Activated effector memory CD4-positive, alpha-beta T cell treated with anti-CD3 and anti-CD28 coated beads, Interleukin-2, amount 50 U/mL, for 16 hours (primary cell): ENCODE measurements around the gene FOXP1.

Source experiments
- DNase-seq: peaks from one replicate; pipeline ENCODE4 v3.0.0-alpha.2; 2020

The FOXP1 gene

GRCh38 chr3:71250026-71250425 lies 333.5 kb downstream of the FOXP1 start:
- no peak for DNase-seq

- DNase-seq = no peak
These were observed 335.6 kb downstream of the FOXP1 start for GRCh38 chr3:71247958-71248335.

GRCh38 chr3:71247221-71247957 lies 336.1 kb downstream of the FOXP1 start:
- DNase-seq = no peak

- no peak for DNase-seq
These were observed 337.3 kb downstream of the FOXP1 start for GRCh38 chr3:71245971-71246880.

GRCh38 chr3:71244826-71245488 lies 338.6 kb downstream of the FOXP1 start:
- no peak for DNase-seq

GRCh38 chr3:71244153-71244825 lies 339.2 kb downstream of the FOXP1 start:
- no peak for DNase-seq

GRCh38 chr3:71243229-71243628 lies 340.3 kb downstream of the FOXP1 start:
- DNase-seq = no peak

GRCh38 chr3:71241981-71242560 lies 341.5 kb downstream of the FOXP1 start:
- DNase-seq = no peak

GRCh38 chr3:71241246-71241901 lies 342.2 kb downstream of the FOXP1 start:
- no peak for DNase-seq

- no peak for DNase-seq
These were observed 343.5 kb downstream of the FOXP1 start for GRCh38 chr3:71240034-71240433.

- no peak for DNase-seq
These were observed 345.2 kb downstream of the FOXP1 start for GRCh38 chr3:71238355-71238757.

GRCh38 chr3:71237672-71238071 lies 345.9 kb downstream of the FOXP1 start:
- no peak for DNase-seq

GRCh38 chr3:71235846-71236245 lies 347.7 kb downstream of the FOXP1 start:
- no peak for DNase-seq

GRCh38 chr3:71232895-71233294 lies 350.6 kb downstream of the FOXP1 start:
- DNase-seq = no peak

- no peak for DNase-seq
These were observed 351.3 kb downstream of the FOXP1 start for GRCh38 chr3:71232175-71232679.

GRCh38 chr3:71231680-71232079 lies 351.8 kb downstream of the FOXP1 start:
- no peak for DNase-seq

GRCh38 chr3:71229905-71230657 lies 353.4 kb downstream of the FOXP1 start:
- DNase-seq = no peak

- DNase-seq = no peak
These were observed 355.2 kb downstream of the FOXP1 start for GRCh38 chr3:71228156-71228866.

GRCh38 chr3:71227270-71227661 lies 356.3 kb downstream of the FOXP1 start:
- DNase-seq = no peak

- peak; percentile 94 for DNase-seq
These were observed 356.8 kb downstream of the FOXP1 start for GRCh38 chr3:71226565-71227269.
